ENCODE data around the gene XRN2.
A peak's percentile ranks its signal among the peaks of the same experiment; 100 is the strongest.
"Not testable (repeated sequence)": the region's sequence is repeated elsewhere in the genome, so short reads cannot be mapped to it uniquely, and the experiment has no call there.

XRN2 gene

DNA sequence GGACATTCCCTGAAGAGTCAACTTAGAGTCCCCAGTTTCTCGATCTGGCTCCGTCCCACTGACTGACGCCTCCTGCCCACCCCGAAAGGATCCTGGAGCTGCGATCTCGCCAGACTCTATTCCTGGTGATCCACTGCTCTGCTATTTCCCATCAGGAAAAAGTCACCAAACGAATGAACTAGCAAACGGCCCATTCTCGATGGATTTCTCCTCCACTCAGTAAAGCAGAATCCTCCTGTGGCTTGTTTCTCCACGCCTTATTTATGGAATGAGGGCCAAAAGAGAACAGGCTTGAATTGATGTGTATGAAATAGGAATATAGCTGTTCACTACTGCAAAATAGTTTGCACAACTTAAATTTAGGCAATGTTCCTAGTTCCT is 88.8 kb downstream of the XRN2 start:
- no peak for DNase-seq

DNA sequence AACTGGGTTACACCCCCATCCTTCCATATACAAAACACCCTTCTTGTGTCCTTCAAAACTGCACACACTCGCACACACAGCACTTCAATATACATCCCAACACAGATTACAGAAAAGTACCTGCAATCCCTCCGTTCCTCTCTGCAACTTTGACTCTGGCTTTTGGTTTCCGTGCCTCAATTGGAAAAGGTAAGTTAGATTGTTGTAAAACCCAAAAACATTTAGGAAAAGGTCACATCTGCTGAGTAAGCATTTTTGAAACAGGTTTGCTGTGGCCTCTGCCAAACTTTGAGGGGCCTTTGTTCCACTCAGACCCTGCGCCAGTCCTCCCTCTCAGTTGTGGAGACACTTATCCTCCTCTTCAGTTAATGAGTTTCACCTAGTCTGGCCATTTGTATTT is 90.0 kb downstream of the XRN2 start:
- DNase-seq, result no peak

DNA sequence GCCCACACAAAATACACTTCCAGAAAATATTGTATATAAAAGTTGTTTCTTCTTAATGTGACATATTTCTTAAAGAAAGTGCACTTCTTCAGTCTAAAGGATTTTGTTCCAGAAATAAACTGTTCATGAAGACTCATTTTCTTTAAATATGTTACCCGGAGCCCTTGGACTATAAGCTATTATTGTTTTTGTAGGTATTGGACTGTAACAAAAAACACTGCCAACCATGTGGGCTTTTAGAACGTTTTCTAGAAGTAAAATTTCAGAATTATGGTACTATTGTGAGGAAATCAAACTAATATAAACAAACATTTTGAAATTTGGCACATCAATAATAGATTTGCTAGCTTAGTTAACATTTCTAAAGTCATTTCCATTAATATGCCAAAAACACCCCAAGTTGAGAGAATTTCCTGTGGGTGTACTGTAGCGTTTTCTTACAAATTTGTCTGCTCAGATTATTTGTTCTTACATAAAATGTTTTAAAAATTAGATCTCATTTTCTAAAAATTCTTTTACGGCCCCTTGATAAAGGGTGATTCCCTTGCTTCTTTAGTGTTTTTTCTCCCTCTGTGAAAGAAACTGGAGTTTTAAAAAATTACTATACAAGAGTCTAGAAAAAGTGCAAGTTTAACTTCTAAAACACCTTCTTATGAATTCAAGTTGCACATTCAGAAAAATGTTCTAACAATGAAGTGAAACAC is 90.8 kb downstream of the XRN2 start:
- no peak for DNase-seq

GRCh38 chr20:21394551-21394950 is 91.4 kb downstream of the XRN2 start:
- DNase-seq, result no peak

- DNase-seq, result no peak
These were observed 92.0 kb downstream of the XRN2 start for GRCh38 chr20:21395051-21395665.

- DNase-seq, result peak; percentile 26
These were observed 92.8 kb downstream of the XRN2 start for GRCh38 chr20:21395666-21396598.

DNA sequence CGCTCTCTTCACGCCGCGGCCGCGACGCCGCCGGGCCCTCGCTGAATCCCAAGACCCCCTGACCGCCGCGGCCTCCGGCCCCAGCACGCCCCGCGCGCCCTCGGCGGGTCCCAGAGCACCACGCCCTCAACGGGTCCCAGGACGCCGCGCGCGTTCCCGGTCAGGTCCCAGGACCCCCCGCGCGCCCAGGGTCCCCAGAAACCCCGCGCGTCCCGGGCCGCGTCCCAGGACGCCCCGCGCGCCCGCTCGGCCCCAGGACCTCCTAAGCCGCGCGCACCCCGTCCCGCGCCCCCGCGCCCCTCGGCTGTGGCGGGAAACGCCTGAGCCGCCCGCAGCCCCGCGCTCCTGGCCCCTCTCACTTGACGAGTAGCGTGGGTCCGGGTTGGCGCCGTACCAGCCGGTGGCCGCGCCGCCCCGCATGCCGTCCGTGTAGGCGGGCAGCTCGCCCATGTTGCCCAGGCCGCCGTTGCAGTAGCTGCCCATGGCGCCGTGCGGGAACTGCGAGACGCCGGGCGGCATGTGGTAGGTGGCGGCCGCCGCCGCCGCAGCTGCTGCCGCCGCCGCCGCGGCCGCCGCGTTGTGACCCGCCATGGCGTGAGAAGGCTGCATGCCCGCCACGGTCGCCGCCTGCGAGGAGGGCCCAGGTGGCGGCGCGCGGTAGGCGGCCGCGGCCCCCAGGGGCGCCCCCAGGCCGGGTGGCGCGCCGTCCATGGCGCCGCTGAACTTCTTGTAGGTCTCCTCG is 93.6 kb downstream of the XRN2 start:
- DNase-seq, result no peak

- no peak for DNase-seq
These were observed 94.4 kb downstream of the XRN2 start, which contains the start of gene NKX2-4 for GRCh38 chr20:21397341-21398108. Gene NKX2-4, minus strand, starts transcription at chr20:21397526. Its CDS starts 127 bp downstream, at chr20:21397399.

GRCh38 chr20:21398109-21399004 is 95.2 kb downstream of the XRN2 start:
- DNase-seq, result no peak

DNA sequence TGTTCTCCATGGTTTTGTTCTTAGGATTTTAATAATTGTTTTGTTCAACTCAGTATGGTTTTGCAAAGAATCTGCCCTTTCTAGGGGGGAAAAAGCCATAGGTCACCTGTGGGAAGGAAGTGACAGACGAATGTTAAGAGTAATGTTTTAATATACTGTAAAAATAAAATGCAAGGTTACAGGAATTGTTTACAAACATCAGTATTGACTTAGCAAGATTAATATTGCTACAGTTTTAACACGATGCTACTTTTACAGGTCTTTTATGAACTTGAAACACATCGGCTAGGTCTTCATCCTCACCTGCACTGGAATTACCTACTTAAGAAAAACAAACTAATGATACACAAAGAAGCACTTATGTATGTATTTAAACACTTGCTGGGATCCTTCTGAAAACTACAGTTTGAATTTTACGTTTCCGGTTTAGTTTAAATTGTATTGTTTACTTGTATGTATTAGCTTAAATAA is 95.9 kb downstream of the XRN2 start:
- DNase-seq, result no peak

DNA sequence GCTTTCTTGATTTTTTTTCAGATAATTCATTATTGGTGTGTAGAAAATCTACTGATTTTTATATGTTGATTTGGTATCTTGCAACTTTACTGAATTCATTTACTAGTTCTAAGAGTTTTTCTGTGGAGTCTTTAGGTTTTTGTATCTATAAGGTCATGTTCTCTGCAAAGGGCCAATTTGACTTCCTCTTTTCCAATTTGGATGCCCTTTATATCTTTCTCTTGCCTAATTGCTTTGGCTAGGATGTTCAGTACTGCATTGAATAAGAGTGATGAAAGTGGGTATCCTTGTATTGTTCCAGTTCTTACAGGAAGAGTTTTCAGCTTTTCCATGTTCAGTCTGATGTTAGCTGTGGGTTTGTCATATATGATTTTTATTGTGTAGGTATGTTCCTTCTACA is 108.6 kb downstream of the XRN2 start:
- DNase-seq, result no peak

GRCh38 chr20:21413996-21414395 is 110.9 kb downstream of the XRN2 start:
- DNase-seq, result not testable (repeated sequence)

GRCh38 chr20:21419147-21419546 is 116.0 kb downstream of the XRN2 start:
- not testable (repeated sequence) for DNase-seq

- no peak for DNase-seq
These were observed 118.6 kb downstream of the XRN2 start for GRCh38 chr20:21421601-21422236.

DNA sequence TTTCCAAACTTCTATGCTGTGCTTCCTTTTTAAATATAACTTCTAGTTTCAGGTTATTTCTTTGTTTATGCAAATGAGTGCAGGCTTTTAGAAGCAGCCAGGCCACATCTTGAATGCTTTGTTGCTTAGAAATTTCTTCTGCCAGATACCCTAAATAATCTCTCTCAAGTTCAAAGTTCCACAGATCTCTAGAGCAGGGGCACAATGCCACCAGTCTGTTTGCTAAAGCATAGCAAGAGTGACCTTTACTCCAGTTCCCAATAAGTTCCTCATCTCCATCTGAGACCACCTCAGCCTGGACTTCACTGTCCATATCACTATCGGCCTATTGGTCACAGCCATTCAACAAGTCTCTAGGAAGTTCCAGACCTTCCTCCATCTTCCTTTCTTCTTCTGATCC is 120.6 kb downstream of the XRN2 start:
- DNase-seq, result not testable (repeated sequence)

DNA sequence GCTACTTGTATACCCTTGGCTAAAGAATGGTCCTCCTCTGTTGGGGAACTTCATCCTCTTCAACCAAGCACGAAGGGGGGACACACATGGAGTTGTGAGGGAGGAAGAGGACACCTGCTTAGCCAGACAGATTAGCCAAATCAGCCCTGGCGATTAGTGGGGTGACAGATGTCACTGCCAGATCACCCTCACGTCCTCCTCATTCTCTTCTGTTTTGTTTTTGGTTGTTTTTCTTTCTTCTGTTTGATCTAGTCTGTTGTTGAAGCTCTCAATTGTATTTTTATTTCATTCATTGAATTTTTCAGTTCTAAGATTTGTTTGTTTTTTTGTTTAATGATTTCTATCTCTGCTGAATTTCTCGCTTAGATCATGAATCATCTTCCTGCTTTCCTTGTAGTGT is 121.7 kb downstream of the XRN2 start:
- no peak for DNase-seq

- DNase-seq, result no peak
These were observed 126.9 kb downstream of the XRN2 start for GRCh38 chr20:21430020-21430419.

DNA sequence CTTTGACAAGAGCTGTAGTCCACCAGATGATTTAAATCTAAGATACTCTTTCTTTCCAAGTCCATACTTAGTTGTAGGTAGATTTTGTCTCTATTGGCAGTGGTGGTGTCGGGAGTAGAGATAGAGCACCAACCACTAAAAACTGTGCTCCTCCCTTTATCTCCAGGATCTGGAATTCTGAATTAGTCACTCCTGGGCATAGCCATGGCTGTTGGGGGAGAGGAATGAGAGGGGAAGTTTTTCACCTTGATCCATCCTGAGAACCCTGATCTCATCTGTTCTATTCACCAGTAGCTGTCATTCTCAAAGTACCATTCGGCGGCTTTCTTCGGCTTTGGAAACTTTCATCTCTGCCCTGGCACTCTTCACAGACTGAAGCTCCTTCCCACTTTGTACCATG is 129.8 kb downstream of the XRN2 start:
- no peak for DNase-seq

DNA sequence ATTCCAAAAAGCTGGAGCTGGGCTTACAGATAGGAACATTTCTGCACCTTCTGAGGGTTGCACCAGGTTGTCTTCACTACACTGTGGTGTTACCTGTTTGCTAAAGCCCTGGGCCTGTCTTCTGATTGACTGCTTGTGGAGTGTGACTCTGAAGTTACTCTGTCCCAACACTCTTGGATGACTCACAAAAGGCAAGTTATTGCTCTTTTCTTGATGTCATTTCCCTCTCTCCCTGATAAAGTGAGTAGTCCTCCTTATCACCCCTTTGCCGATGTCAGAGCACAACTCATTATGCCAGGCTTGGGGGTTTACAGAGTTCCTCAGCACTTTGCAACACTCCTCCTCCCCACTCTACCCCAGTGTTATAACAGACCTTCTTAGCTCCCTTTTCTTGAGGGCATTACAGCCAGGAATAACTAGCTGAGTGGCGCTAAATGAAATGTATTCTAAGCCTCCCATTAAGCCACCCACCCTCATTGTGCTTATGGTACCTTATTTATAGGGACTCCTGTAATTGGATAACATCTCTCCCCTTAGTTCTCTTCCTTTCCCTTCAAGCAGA is 130.3 kb downstream of the XRN2 start:
- no peak for DNase-seq

DNA sequence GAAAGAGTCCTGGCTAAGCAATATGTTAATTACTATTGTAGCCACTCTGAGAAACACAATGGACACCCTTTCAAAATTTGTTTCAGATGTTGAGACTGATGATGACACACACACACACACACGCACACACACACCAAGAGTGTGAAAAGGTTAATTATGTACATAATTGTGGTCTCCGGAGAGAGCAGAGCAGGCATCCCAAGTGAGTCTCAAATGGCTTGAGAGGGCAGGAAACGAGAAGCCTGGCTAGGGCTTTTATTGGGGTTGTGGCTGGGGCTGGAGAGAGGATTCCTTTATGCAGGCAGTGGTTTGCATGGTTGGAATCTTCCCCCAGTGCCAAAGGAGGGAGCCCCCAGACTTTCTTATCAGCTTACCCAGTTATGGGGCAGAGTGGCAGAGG is 132.4 kb downstream of the XRN2 start:
- DNase-seq, result no peak
